ENCODE data around the gene SYDE1. TPM values are rescaled to one million over a fixed set of nuclear protein-coding genes. Genes with fewer than 3 reads are reported as not detected.

The SYDE1 gene
- total and polyA plus RNA-seq, 7 experiments from 2014 or later: 0.12 to 2.1 (median 0.64) TPM; not detected in 1

GRCh38 chr19:15105044-15105443, 2.2 kb upstream of the SYDE1 start:
- Histone ChIP-seq H3K4me1 (ENCODE audit: control insufficient read depth in 2 of 2, insufficient read depth in 2 of 2, low read length in 2 of 2) (peaks cover 0 to 6% of the 10 kb centered on the region in 2 donors), H3K4me3 (ENCODE audit: low read length) (no peak overlapping the region), H3K36me3 (ENCODE audit: control insufficient read depth in 2 of 3, insufficient read depth in 3 of 3, low read length in 3 of 3) (no peaks in the 10 kb centered on the region), H3K9me3 (ENCODE audit: control insufficient read depth in 2 of 3, low read length in 3 of 3) (peaks cover 0 to 18% (median 3%) of the 10 kb centered on the region in 3 experiments), H3K27ac (ENCODE audit: low read depth, low read length) (no peak overlapping the region), H3K27me3 (ENCODE audit: control insufficient read depth in 2 of 2, insufficient read depth in 2 of 2, low read length in 2 of 2) (no peaks in the 10 kb centered on the region)
- ChIA-PET POLR2A (no interaction called here), CTCF (interaction anchor here (0.6 to 1.6 kb wide), 3 partner anchors 44 to 1276 kb away, joined by 3 to 4 read pairs (median 3); no protein-coding TSS in a partner anchor)
- Mint-ChIP-seq H3K27ac (no peak overlapping the region), H3K27me3 (peaks cover 0 to 22% (median 15%) of the 10 kb centered on the region in 5 donors), H3K4me3 (no peak overlapping the region), H3K36me3 (peaks cover 5 to 21% (median 9%) of the 10 kb centered on the region in 5 donors), H3K4me1 (peaks cover 6 to 21% (median 17%) of the 10 kb centered on the region in 7 donors), H3K9me3 (peaks cover 4 to 37% (median 19%) of the 10 kb centered on the region in 11 donors)
- ATAC-seq (no peak), DNase-seq (no peak)
- intact Hi-C loops (cut with micrococcal nuclease): no loop called here

GRCh38 chr19:15108145-15108844, 1.1 kb downstream of the SYDE1 start:
- ATAC-seq: no peak
- H3K27ac Mint-ChIP-seq: peak overlapping the region in 2 of 9 donors; percentile 36 to 60
- H3K4me1 Mint-ChIP-seq: peaks cover 6 to 21% (median 17%) of the 10 kb centered on the region in 7 donors
- H3K4me3 ChIP-seq (ENCODE audit: low read length): peak overlapping the region; percentile 27
- no peaks in the 10 kb centered on the region for H3K36me3 ChIP-seq (ENCODE audit: control insufficient read depth in 2 of 3, insufficient read depth in 3 of 3, low read length in 3 of 3)
- H3K4me3 Mint-ChIP-seq: peak overlapping the region; percentile 23 to 83 (median 54)
- peaks cover 4 to 26% (median 14%) of the 10 kb centered on the region in 11 donors for H3K9me3 Mint-ChIP-seq
- no peak overlapping the region for H3K27ac ChIP-seq (ENCODE audit: low read depth, low read length)
- H3K36me3 Mint-ChIP-seq: peaks cover 5 to 18% (median 7%) of the 10 kb centered on the region in 5 donors
- peaks cover 0 to 6% of the 10 kb centered on the region in 2 donors for H3K4me1 ChIP-seq (ENCODE audit: control insufficient read depth in 2 of 2, insufficient read depth in 2 of 2, low read length in 2 of 2)
- H3K27me3 ChIP-seq (ENCODE audit: control insufficient read depth in 2 of 2, insufficient read depth in 2 of 2, low read length in 2 of 2): no peaks in the 10 kb centered on the region
- CTCF ChIA-PET: interaction anchor here (0.9 kb wide), 1 partner anchor 28 kb away, joined by 3 read pairs; no protein-coding TSS in a partner anchor
- POLR2A ChIA-PET: interaction anchor here (0.6 kb wide), 1 partner anchor 16 kb away, joined by 5 read pairs; no protein-coding TSS in a partner anchor
- intact Hi-C loops (cut with micrococcal nuclease): no loop called here
- peaks cover 0 to 17% (median 3%) of the 10 kb centered on the region in 3 experiments for H3K9me3 ChIP-seq (ENCODE audit: control insufficient read depth in 2 of 3, low read length in 3 of 3)
- no peak for DNase-seq
- peaks cover 0 to 22% (median 15%) of the 10 kb centered on the region in 5 donors for H3K27me3 Mint-ChIP-seq

DNA sequence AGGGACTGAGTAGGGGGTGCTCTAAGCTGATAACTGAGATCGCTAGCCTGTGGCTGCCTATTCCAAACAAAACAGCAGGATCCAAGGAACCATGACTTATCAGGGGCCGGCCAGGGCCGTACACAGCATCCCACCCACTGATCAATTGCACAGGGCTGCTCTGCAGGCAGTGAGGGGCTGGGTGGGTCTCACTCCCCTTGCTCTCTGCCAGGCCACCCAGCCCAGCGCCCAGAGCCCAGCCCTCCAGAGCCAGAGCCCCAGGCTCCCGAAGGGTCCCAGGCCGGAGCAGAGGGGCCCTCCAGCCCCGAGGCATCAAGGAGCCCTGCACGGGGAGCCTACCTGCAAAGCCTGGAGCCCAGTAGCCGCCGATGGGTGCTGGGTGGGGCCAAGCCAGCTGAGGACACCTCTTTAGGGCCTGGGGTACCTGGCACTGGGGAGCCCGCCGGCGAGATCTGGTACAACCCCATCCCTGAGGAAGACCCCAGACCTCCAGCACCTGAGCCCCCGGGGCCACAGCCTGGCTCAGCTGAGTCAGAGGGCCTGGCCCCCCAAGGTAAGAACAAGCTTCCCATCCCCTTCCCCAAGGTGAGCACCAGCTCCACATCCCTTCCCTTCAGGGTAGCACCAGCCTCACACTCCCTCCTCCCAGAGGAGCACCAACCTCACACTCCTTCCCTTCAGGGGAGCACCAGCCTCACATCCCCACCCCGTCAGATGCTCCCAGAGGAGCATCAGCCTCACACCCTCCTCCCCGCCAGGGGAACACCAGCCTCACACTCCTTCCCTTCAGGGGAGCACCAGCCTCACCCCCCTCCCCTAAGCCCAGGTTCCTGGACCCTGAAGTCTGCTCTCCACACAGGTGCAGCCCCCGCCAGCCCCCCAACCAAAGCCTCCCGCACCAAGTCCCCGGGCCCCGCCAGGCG, 1.9 kb downstream of the SYDE1 start:
- H3K27ac ChIP-seq (ENCODE audit: low read depth, low read length): no peak overlapping the region
- CTCF ChIA-PET: interaction anchor here (0.9 kb wide), 1 partner anchor 27 kb away, joined by 3 read pairs; no protein-coding TSS in a partner anchor
- peaks cover 0 to 11% (median 0%) of the 10 kb centered on the region in 3 experiments for H3K9me3 ChIP-seq (ENCODE audit: control insufficient read depth in 2 of 3, low read length in 3 of 3)
- ATAC-seq (no peak), DNase-seq (no peak)
- peaks cover 0 to 22% (median 15%) of the 10 kb centered on the region in 5 donors for H3K27me3 Mint-ChIP-seq
- peak overlapping the region in 1 of 10 donors; percentile 83 for H3K4me3 Mint-ChIP-seq
- peaks cover 0 to 6% of the 10 kb centered on the region in 2 donors for H3K4me1 ChIP-seq (ENCODE audit: control insufficient read depth in 2 of 2, insufficient read depth in 2 of 2, low read length in 2 of 2)
- H3K4me1 Mint-ChIP-seq: peaks cover 6 to 21% (median 17%) of the 10 kb centered on the region in 7 donors
- POLR2A ChIA-PET: no interaction called here
- peaks cover 2 to 12% (median 4%) of the 10 kb centered on the region in 5 donors for H3K36me3 Mint-ChIP-seq
- no peak overlapping the region for H3K4me3 ChIP-seq (ENCODE audit: low read length)
- intact Hi-C loops (cut with micrococcal nuclease): no loop called here
- H3K27me3 ChIP-seq (ENCODE audit: control insufficient read depth in 2 of 2, insufficient read depth in 2 of 2, low read length in 2 of 2): no peaks in the 10 kb centered on the region
- peaks cover 0 to 4% (median 0%) of the 10 kb centered on the region in 3 experiments for H3K36me3 ChIP-seq (ENCODE audit: control insufficient read depth in 2 of 3, insufficient read depth in 3 of 3, low read length in 3 of 3)
- H3K27ac Mint-ChIP-seq: no peak overlapping the region
- peaks cover 0 to 18% (median 9%) of the 10 kb centered on the region in 11 donors for H3K9me3 Mint-ChIP-seq

- POLR2A ChIA-PET: no interaction called here
- DNase-seq (no peak), ATAC-seq (no peak)
- intact Hi-C loops (cut with micrococcal nuclease): no loop called here
- Mint-ChIP-seq H3K27me3 (peaks cover 0 to 22% (median 15%) of the 10 kb centered on the region in 5 donors), H3K36me3 (peaks cover 0 to 4% (median 0%) of the 10 kb centered on the region in 5 donors), H3K9me3 (peaks cover 0 to 10% (median 4%) of the 10 kb centered on the region in 11 donors), H3K27ac (no peak overlapping the region), H3K4me1 (peaks cover 6 to 21% (median 17%) of the 10 kb centered on the region in 7 donors), H3K4me3 (no peak overlapping the region)
- CTCF ChIA-PET: no interaction called here
- peaks cover 0 to 4% (median 0%) of the 10 kb centered on the region in 3 experiments for H3K9me3 ChIP-seq (ENCODE audit: control insufficient read depth in 2 of 3, low read length in 3 of 3)
- peaks cover 0 to 6% of the 10 kb centered on the region in 2 donors for H3K4me1 ChIP-seq (ENCODE audit: control insufficient read depth in 2 of 2, insufficient read depth in 2 of 2, low read length in 2 of 2)
- no peaks in the 10 kb centered on the region for H3K27me3 ChIP-seq (ENCODE audit: control insufficient read depth in 2 of 2, insufficient read depth in 2 of 2, low read length in 2 of 2)
- no peak overlapping the region for H3K27ac ChIP-seq (ENCODE audit: low read depth, low read length)
- no peak overlapping the region for H3K4me3 ChIP-seq (ENCODE audit: low read length)
- H3K36me3 ChIP-seq (ENCODE audit: control insufficient read depth in 2 of 3, insufficient read depth in 3 of 3, low read length in 3 of 3): peaks cover 0 to 9% (median 1%) of the 10 kb centered on the region in 3 experiments
Observed at GRCh38 chr19:15109768-15110417, 2.7 kb downstream of the SYDE1 start.

GRCh38 chr19:15110418-15110815, 3.2 kb downstream of the SYDE1 start:
- CTCF ChIA-PET: no interaction called here
- peaks cover 0 to 7% (median 0%) of the 10 kb centered on the region in 5 donors for H3K36me3 Mint-ChIP-seq

DNA sequence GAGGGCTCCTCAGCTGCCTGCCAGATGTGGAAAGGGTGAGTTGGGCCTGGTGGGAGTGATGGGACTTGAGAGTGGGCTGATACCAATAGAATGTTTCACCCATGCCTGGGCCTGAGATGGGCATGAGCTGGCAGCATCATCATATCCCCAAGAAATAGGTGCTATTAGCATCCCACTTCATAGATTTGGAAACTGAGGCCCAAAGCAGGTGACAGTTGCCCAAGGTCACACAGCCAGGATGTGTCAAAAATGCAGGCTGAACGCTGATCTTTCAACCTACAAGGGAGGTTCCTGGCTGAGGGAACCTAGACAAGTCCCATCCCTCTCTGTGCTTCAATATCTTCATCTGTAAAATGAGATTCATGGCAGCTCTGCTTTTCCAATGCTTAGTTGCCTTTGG, 4.6 kb downstream of the SYDE1 start:
- Histone ChIP-seq H3K36me3 (ENCODE audit: control insufficient read depth in 2 of 3, insufficient read depth in 3 of 3, low read length in 3 of 3) (peaks cover 0 to 28% (median 4%) of the 10 kb centered on the region in 3 experiments), H3K27ac (ENCODE audit: low read depth, low read length) (no peak overlapping the region), H3K4me1 (ENCODE audit: control insufficient read depth in 2 of 2, insufficient read depth in 2 of 2, low read length in 2 of 2) (peaks cover 0 to 6% of the 10 kb centered on the region in 2 donors), H3K9me3 (ENCODE audit: control insufficient read depth in 2 of 3, low read length in 3 of 3) (no peaks in the 10 kb centered on the region), H3K4me3 (ENCODE audit: low read length) (no peak overlapping the region), H3K27me3 (ENCODE audit: control insufficient read depth in 2 of 2, insufficient read depth in 2 of 2, low read length in 2 of 2) (no peaks in the 10 kb centered on the region)
- Mint-ChIP-seq H3K27ac (peak overlapping the region in 4 of 9 donors; percentile 3 to 77 (median 46)), H3K9me3 (peaks cover 0 to 2% (median 0%) of the 10 kb centered on the region in 11 donors), H3K4me1 (peaks cover 4 to 13% (median 11%) of the 10 kb centered on the region in 7 donors), H3K27me3 (peaks cover 0 to 13% (median 10%) of the 10 kb centered on the region in 5 donors), H3K4me3 (no peak overlapping the region), H3K36me3 (peaks cover 0 to 10% (median 0%) of the 10 kb centered on the region in 5 donors)
- POLR2A ChIA-PET: no interaction called here
- CTCF ChIA-PET: interaction anchor here (1.7 kb wide), 1 partner anchor 11 kb away, joined by 6 read pairs; no protein-coding TSS in a partner anchor
- intact Hi-C loops (cut with micrococcal nuclease): no loop called here
- ATAC-seq: no peak
- no peak for DNase-seq

More at GRCh38 chr19:15110418-15110815, 3.2 kb downstream of the SYDE1 start:
- POLR2A ChIA-PET: no interaction called here
- H3K27ac Mint-ChIP-seq: no peak overlapping the region
- intact Hi-C loops (cut with micrococcal nuclease): no loop called here
- no peaks in the 10 kb centered on the region for H3K9me3 ChIP-seq (ENCODE audit: control insufficient read depth in 2 of 3, low read length in 3 of 3)
- H3K27me3 Mint-ChIP-seq: peaks cover 0 to 22% (median 15%) of the 10 kb centered on the region in 5 donors
- no peaks in the 10 kb centered on the region for H3K27me3 ChIP-seq (ENCODE audit: control insufficient read depth in 2 of 2, insufficient read depth in 2 of 2, low read length in 2 of 2)
- H3K27ac ChIP-seq (ENCODE audit: low read depth, low read length): no peak overlapping the region
- H3K9me3 Mint-ChIP-seq: peaks cover 0 to 6% (median 0%) of the 10 kb centered on the region in 11 donors
- no peak overlapping the region for H3K4me3 ChIP-seq (ENCODE audit: low read length)
- ATAC-seq: no peak
- H3K4me1 Mint-ChIP-seq: peaks cover 6 to 21% (median 17%) of the 10 kb centered on the region in 7 donors
- H3K4me1 ChIP-seq (ENCODE audit: control insufficient read depth in 2 of 2, insufficient read depth in 2 of 2, low read length in 2 of 2): peaks cover 0 to 6% of the 10 kb centered on the region in 2 donors
- no peak overlapping the region for H3K4me3 Mint-ChIP-seq
- no peak for DNase-seq
- peaks cover 0 to 15% (median 4%) of the 10 kb centered on the region in 3 experiments for H3K36me3 ChIP-seq (ENCODE audit: control insufficient read depth in 2 of 3, insufficient read depth in 3 of 3, low read length in 3 of 3)

All from naive thymus-derived CD4-positive, alpha-beta T cell (primary cell).